Liver (tissue), 9 donors: ENCODE data around the gene FBXL2. TPM values are rescaled to one million over a fixed set of nuclear protein-coding genes. Genes with fewer than 3 reads are reported as not detected.

Source experiments
- DNase-seq: peaks from one replicate; pipeline ENCODE4 v3.0.0-alpha.2; 2017; ENCODE audit warnings: low spot score
- H3K27ac ChIP-seq, 2 donors: one replicate each; pipeline ENCODE4 v1.7.0; 2013; ENCODE audit warnings: inconsistent platforms in 2 of 2, low read length in 2 of 2, control low read depth in 1 of 2, low read depth in 1 of 2, mild to moderate bottlenecking in 1 of 2
- H3K27me3 ChIP-seq, 4 donors: one replicate each; pipeline versions ENCODE4 v1.6.1 to v1.7.0; 2013; ENCODE audit warnings: low read length in 3 of 4, inconsistent platforms in 1 of 4, mild to moderate bottlenecking in 1 of 4, moderate library complexity in 1 of 4; ENCODE audit not compliant: control insufficient read depth in 4 of 4, insufficient read depth in 4 of 4
- H3K36me3 ChIP-seq, 4 donors: one replicate each; pipeline versions ENCODE4 v1.6.1 to v1.7.0; 2013; ENCODE audit warnings: low read length in 3 of 4, mild to moderate bottlenecking in 3 of 4, low read depth in 1 of 4, moderate library complexity in 1 of 4; ENCODE audit not compliant: control insufficient read depth in 4 of 4, insufficient read depth in 3 of 4
- H3K4me1 ChIP-seq, 4 donors: one replicate each; pipeline versions ENCODE4 v1.6.1 to v1.7.0; 2013; ENCODE audit warnings: low read length in 3 of 4, mild to moderate bottlenecking in 3 of 4, moderate library complexity in 1 of 4; ENCODE audit not compliant: control insufficient read depth in 4 of 4, insufficient read depth in 4 of 4
- H3K4me3 ChIP-seq, 3 donors: one replicate each; pipeline versions ENCODE4 v1.6.1 to v1.7.0; 2013; ENCODE audit warnings: low read length in 3 of 3, control low read depth in 1 of 3, low read depth in 1 of 3, mild to moderate bottlenecking in 1 of 3
- H3K9ac ChIP-seq, 2 donors: one replicate each; pipeline ENCODE4 v1.7.0; 2013; ENCODE audit warnings: low read length in 2 of 2, mild to moderate bottlenecking in 2 of 2, moderate library complexity in 2 of 2, control low read depth in 1 of 2, low read depth in 1 of 2
- H3K9me3 ChIP-seq, 4 donors: one replicate each; pipeline versions ENCODE4 v1.6.1 to v1.7.0; 2013; ENCODE audit warnings: low read length in 3 of 4; ENCODE audit not compliant: control insufficient read depth in 4 of 4
- EGR1 ChIP-seq, 2 donors: IDR thresholded peaks; 2 replicates each; pipeline ENCODE4 v1.6.1; 2016 to 2018; ENCODE audit warnings: antibody characterized with exemption in 2 of 2, low read depth in 2 of 2
- FOXA1 ChIP-seq: IDR thresholded peaks from 2 replicates; pipeline ENCODE4 v1.6.1; 2016; ENCODE audit warnings: antibody characterized with exemption
- FOXA2 ChIP-seq: IDR thresholded peaks from 2 replicates; pipeline ENCODE4 v1.6.1; 2016; ENCODE audit warnings: antibody characterized with exemption
- GABPA ChIP-seq, 2 donors: IDR thresholded peaks in 1 of 2; conservative IDR thresholded peaks in 1 of 2; 2 replicates each; pipeline ENCODE4 v1.6.1; 2016; ENCODE audit warnings: antibody characterized with exemption in 2 of 2, mild to moderate bottlenecking in 1 of 2, moderate library complexity in 1 of 2
- HNF4A ChIP-seq, 2 donors: conservative IDR thresholded peaks; 2 replicates each; pipeline ENCODE4 v1.6.1; 2016; ENCODE audit warnings: antibody characterized with exemption in 2 of 2, mild to moderate bottlenecking in 2 of 2
- HNF4G ChIP-seq: IDR thresholded peaks from 2 replicates; pipeline ENCODE4 v1.6.1; 2016; ENCODE audit warnings: antibody characterized with exemption
- NR2F2 ChIP-seq: IDR thresholded peaks from 2 replicates; pipeline ENCODE4 v1.6.1; 2016; ENCODE audit warnings: antibody characterized with exemption
- RAD21 ChIP-seq, 2 donors: IDR thresholded peaks; 2 replicates each; pipeline ENCODE4 v1.6.1; 2016; ENCODE audit warnings: antibody characterized with exemption in 2 of 2, mild to moderate bottlenecking in 2 of 2
- SP1 ChIP-seq: IDR thresholded peaks from 2 replicates; pipeline ENCODE4 v1.6.1; 2018; ENCODE audit warnings: antibody characterized with exemption, mild to moderate bottlenecking
- TAF1 ChIP-seq: conservative IDR thresholded peaks from 2 replicates; pipeline ENCODE4 v1.6.1; 2016; ENCODE audit warnings: antibody characterized with exemption, mild to moderate bottlenecking
- YY1 ChIP-seq: IDR thresholded peaks from 2 replicates; pipeline ENCODE4 v1.6.1; 2016; ENCODE audit warnings: antibody characterized with exemption, mild to moderate bottlenecking
- WGBS: extraction: QIAGEN DNeasy Blood & Tissue Kit; methylation state at CpG from one replicate; pipeline ENCODE4 v1.1.7; 2013; 5-methylcytosine and 5-hydroxymethylcytosine counted together
- polyA plus RNA-seq, 2 donors: library from polyadenylated mRNA; stranded (reverse) in 1 of 2; unstranded in 1 of 2; fragments of 200-250 nt in 1 of 2; fragments of >200 nt in 1 of 2; fragmentation: Nextera tagmentation in 1 of 2; extraction: Ambion mirVana in 1 of 2; gene quantifications; one replicate each; pipeline versions ENCODE4 v1.2.1 to v1.2.3, GENCODE V29; 2013 to 2015
- total RNA-seq, 2 donors: library from RNA; depleted of rRNA; stranded (reverse); fragments of >200 nt; gene quantifications; one replicate each; pipeline ENCODE4 v1.2.3, GENCODE V29; 2014
- TF ChIP-seq, protein P1 (sequence below): IDR thresholded peaks from 2 replicates; pipeline ENCODE4 v1.6.1; 2016; ENCODE audit warnings: antibody characterized with exemption
- TF ChIP-seq, protein P2 (sequence below): fragments of 150-350 bp; IDR thresholded peaks from 2 replicates; pipeline ENCODE4 v1.5.1; 2017; ENCODE audit warnings: improper control_type of control experiment, low read depth, low read length; ENCODE audit not compliant: missing input control
- TF ChIP-seq, protein P3 (sequence below): IDR thresholded peaks from 2 replicates; pipeline ENCODE4 v1.6.1; 2016; ENCODE audit warnings: antibody characterized with exemption
- TF ChIP-seq, protein P4 (sequence below): IDR thresholded peaks from 2 replicates; pipeline ENCODE4 v1.6.1; 2016; ENCODE audit warnings: antibody characterized with exemption
- TF ChIP-seq, protein P5 (sequence below): IDR thresholded peaks from 2 replicates; pipeline ENCODE4 v1.6.1; 2016; ENCODE audit warnings: antibody characterized with exemption, mild to moderate bottlenecking
- donor health status: healthy.
- donor health status: healthy.
- donor health status: healthy.
- donor health status: healthy.
- donor health status: healthy.

Gene FBXL2
- total and polyA plus RNA-seq, 4 donors: 0.24 to 1.3 (median 0.81) TPM

DNA sequence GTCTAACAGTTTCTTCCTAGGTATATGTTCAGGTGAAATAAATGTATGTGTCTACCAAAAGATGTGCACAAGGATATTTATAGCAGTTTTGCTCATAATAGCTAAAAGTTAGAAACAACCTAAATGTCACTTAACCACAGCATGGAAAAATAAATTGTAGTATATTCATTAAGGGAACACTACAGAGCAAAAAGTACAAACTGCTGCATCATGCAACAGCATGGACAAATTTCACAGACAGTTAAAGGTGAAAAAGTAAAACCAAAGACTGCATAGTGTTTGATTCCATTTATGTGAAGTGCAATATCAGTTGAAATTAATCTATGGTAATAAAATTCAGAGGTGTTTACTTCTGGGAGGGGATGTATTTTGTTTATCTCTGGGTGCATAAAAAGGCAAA lies 62.5 kb downstream of the FBXL2 start:
- no peak overlapping the region for H3K4me3 ChIP-seq
- H3K36me3 ChIP-seq: no peaks in the 10 kb centered on the region
- no peaks in the 10 kb centered on the region for H3K27me3 ChIP-seq
- no peak for DNase-seq
- TF ChIP-seq FOXA2: no peak
- no peak for TF ChIP-seq RAD21 (IDR thresholded peaks at IDR 0.05)
- TF ChIP-seq, protein P1, sequence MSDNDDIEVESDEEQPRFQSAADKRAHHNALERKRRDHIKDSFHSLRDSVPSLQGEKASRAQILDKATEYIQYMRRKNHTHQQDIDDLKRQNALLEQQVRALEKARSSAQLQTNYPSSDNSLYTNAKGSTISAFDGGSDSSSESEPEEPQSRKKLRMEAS: no peak
- no peak overlapping the region for H3K27ac ChIP-seq
- no peaks in the 10 kb centered on the region for H3K4me1 ChIP-seq
- peaks cover 0 to 2% (median under 1%) of the 10 kb centered on the region in 4 donors for H3K9me3 ChIP-seq
- no peak overlapping the region for H3K9ac ChIP-seq

DNA sequence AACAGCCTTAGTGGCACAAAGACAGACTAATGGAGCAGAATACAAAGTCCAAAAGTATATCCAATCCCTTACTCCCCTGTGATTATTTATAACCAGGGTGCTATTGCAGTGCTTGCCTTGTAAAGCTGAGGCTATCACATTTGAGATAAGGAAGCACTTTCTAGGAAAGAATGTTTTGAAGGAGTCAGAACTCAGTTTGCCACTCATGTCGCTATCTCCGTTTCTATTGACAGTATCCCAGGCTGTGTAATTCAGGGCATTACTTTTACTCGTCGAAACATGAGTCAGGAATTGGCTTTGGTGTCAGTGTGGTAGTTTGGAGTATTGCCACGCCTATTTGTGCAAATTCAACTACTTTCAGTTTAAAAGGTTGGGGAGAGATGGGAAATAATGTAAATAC lies 78.4 kb downstream of the FBXL2 start:
- no peak overlapping the region for H3K27ac ChIP-seq
- WGBS: 19% methylated on average over 5 of the region's 5 CpGs
- H3K4me3 ChIP-seq: no peak overlapping the region
- H3K9ac ChIP-seq: no peak overlapping the region
- H3K9me3 ChIP-seq: no peaks in the 10 kb centered on the region
- DNase-seq: no peak
- no peaks in the 10 kb centered on the region for H3K27me3 ChIP-seq
- TF ChIP-seq, protein P2, sequence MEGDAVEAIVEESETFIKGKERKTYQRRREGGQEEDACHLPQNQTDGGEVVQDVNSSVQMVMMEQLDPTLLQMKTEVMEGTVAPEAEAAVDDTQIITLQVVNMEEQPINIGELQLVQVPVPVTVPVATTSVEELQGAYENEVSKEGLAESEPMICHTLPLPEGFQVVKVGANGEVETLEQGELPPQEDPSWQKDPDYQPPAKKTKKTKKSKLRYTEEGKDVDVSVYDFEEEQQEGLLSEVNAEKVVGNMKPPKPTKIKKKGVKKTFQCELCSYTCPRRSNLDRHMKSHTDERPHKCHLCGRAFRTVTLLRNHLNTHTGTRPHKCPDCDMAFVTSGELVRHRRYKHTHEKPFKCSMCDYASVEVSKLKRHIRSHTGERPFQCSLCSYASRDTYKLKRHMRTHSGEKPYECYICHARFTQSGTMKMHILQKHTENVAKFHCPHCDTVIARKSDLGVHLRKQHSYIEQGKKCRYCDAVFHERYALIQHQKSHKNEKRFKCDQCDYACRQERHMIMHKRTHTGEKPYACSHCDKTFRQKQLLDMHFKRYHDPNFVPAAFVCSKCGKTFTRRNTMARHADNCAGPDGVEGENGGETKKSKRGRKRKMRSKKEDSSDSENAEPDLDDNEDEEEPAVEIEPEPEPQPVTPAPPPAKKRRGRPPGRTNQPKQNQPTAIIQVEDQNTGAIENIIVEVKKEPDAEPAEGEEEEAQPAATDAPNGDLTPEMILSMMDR: no peak
- TF ChIP-seq, protein P1: no peak
- TF ChIP-seq HNF4G: no peak
- TF ChIP-seq EGR1 (IDR thresholded peaks at IDR 0.05; ENCODE audit: low read depth in 2 of 2): no peak
- TF ChIP-seq YY1: no peak
- TF ChIP-seq HNF4A (conservative IDR thresholded peaks at IDR 0.05): peak; percentile 44 to 58
- no peak for TF ChIP-seq GABPA (IDR thresholded peaks at IDR 0.05 in 1 of 2, conservative IDR thresholded peaks at IDR 0.05 in 1 of 2)
- no peaks in the 10 kb centered on the region for H3K36me3 ChIP-seq
- no peaks in the 10 kb centered on the region for H3K4me1 ChIP-seq

DNA sequence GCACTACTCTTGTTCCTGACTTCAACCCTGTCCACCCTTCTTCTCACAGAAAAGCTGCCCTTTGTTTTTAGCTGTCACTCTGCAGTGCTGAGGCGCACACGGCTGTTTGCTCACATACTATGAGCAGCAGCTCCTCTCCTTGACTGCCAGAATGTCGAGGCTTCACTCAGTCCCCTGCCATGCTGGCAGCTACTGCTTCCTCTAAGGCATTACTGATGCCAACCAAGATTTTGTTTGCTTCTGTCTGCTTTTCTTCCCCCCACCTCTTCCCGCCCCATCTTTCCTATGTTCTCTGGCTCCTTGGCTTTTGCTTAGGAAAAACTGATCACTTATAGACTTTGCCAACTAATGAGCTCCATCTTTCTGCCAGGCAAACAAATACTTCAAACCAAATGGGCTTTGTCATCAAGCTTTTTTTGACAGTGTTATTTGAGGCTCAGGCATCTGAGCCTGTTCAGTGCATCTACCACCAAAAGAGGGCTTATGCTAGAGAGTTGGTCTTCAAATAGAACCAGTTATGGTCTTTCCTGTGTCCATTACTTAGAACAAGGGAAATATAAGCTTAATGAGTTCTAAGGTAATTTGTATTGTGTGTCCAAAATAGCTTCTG lies 81.0 kb downstream of the FBXL2 start:
- no peak overlapping the region for H3K27ac ChIP-seq
- H3K36me3 ChIP-seq: no peaks in the 10 kb centered on the region
- H3K9me3 ChIP-seq: no peaks in the 10 kb centered on the region
- no peaks in the 10 kb centered on the region for H3K4me1 ChIP-seq
- WGBS: 63% methylated on average over 4 of the region's 4 CpGs
- H3K9ac ChIP-seq: no peak overlapping the region
- DNase-seq: no peak
- H3K27me3 ChIP-seq: no peaks in the 10 kb centered on the region
- H3K4me3 ChIP-seq: no peak overlapping the region
- TF ChIP-seq FOXA1 (no peak), NR2F2 (no peak), RAD21 (IDR thresholded peaks at IDR 0.05) (no peak), HNF4G (no peak), FOXA2 (no peak), TAF1 (no peak), HNF4A (conservative IDR thresholded peaks at IDR 0.05) (no peak), YY1 (no peak), SP1 (no peak)
- TF ChIP-seq, protein P3, sequence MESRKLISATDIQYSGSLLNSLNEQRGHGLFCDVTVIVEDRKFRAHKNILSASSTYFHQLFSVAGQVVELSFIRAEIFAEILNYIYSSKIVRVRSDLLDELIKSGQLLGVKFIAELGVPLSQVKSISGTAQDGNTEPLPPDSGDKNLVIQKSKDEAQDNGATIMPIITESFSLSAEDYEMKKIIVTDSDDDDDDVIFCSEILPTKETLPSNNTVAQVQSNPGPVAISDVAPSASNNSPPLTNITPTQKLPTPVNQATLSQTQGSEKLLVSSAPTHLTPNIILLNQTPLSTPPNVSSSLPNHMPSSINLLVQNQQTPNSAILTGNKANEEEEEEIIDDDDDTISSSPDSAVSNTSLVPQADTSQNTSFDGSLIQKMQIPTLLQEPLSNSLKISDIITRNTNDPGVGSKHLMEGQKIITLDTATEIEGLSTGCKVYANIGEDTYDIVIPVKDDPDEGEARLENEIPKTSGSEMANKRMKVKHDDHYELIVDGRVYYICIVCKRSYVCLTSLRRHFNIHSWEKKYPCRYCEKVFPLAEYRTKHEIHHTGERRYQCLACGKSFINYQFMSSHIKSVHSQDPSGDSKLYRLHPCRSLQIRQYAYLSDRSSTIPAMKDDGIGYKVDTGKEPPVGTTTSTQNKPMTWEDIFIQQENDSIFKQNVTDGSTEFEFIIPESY: no peak
- TF ChIP-seq, protein P2: no peak
- TF ChIP-seq, protein P4, sequence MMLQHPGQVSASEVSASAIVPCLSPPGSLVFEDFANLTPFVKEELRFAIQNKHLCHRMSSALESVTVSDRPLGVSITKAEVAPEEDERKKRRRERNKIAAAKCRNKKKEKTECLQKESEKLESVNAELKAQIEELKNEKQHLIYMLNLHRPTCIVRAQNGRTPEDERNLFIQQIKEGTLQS: no peak
- TF ChIP-seq, protein P5, sequence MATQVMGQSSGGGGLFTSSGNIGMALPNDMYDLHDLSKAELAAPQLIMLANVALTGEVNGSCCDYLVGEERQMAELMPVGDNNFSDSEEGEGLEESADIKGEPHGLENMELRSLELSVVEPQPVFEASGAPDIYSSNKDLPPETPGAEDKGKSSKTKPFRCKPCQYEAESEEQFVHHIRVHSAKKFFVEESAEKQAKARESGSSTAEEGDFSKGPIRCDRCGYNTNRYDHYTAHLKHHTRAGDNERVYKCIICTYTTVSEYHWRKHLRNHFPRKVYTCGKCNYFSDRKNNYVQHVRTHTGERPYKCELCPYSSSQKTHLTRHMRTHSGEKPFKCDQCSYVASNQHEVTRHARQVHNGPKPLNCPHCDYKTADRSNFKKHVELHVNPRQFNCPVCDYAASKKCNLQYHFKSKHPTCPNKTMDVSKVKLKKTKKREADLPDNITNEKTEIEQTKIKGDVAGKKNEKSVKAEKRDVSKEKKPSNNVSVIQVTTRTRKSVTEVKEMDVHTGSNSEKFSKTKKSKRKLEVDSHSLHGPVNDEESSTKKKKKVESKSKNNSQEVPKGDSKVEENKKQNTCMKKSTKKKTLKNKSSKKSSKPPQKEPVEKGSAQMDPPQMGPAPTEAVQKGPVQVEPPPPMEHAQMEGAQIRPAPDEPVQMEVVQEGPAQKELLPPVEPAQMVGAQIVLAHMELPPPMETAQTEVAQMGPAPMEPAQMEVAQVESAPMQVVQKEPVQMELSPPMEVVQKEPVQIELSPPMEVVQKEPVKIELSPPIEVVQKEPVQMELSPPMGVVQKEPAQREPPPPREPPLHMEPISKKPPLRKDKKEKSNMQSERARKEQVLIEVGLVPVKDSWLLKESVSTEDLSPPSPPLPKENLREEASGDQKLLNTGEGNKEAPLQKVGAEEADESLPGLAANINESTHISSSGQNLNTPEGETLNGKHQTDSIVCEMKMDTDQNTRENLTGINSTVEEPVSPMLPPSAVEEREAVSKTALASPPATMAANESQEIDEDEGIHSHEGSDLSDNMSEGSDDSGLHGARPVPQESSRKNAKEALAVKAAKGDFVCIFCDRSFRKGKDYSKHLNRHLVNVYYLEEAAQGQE: no peak
- TF ChIP-seq, protein P1: no peak
